Brain microvascular endothelial cell (primary cell): ENCODE measurements around the gene SPON2.

Experiments used
- DNase-seq: peaks from one replicate; pipeline ENCODE4 v3.0.0-alpha.2; 2020
- H3K27ac ChIP-seq: fragments of 250-450 bp; sonication (Bioruptor Pico); 2 replicates; pipeline ENCODE4 v1.5.1; 2020; ENCODE audit warnings: mild to moderate bottlenecking, moderate library complexity
- H3K27me3 ChIP-seq: fragments of 250-450 bp; sonication (Bioruptor Pico); replicated peaks from 2 replicates; pipeline ENCODE4 v1.5.1; 2020; ENCODE audit warnings: mild to moderate bottlenecking
- H3K36me3 ChIP-seq: fragments of 250-450 bp; sonication (Bioruptor Pico); replicated peaks from 2 replicates; pipeline ENCODE4 v1.5.1; 2020; ENCODE audit warnings: mild to moderate bottlenecking
- H3K4me3 ChIP-seq: 2 replicates; pipeline ENCODE4 v1.5.1; 2011; ENCODE audit warnings: low read depth, mild to moderate bottlenecking, control low read depth, low read length, moderate library complexity
- in situ Hi-C: cut with HindIII; loops from 2 replicates; pipeline ENCODE4 v1.10.0; 2017; ENCODE audit warnings: low sequenced_read_pairs, low pct_ligation_motif_present
- TF ChIP-seq, protein P1 (sequence below): IDR thresholded peaks from 2 replicates; pipeline ENCODE4 v1.5.1; 2011; ENCODE audit warnings: low read depth, mild to moderate bottlenecking, moderate library complexity, low read length, control low read depth, inconsistent platforms; ENCODE audit errors: missing control alignments

The SPON2 gene

GRCh38 chr4:1198098-1198844 is 25.9 kb upstream of the SPON2 start:
- in situ Hi-C loops = no loop called here
- Histone ChIP-seq H3K27me3 (no peaks in the 10 kb centered on the region), H3K4me3 (no peak overlapping the region), H3K27ac (no peak overlapping the region), H3K36me3 (no peaks in the 10 kb centered on the region)
- DNase-seq = no peak
- TF ChIP-seq, protein P1, sequence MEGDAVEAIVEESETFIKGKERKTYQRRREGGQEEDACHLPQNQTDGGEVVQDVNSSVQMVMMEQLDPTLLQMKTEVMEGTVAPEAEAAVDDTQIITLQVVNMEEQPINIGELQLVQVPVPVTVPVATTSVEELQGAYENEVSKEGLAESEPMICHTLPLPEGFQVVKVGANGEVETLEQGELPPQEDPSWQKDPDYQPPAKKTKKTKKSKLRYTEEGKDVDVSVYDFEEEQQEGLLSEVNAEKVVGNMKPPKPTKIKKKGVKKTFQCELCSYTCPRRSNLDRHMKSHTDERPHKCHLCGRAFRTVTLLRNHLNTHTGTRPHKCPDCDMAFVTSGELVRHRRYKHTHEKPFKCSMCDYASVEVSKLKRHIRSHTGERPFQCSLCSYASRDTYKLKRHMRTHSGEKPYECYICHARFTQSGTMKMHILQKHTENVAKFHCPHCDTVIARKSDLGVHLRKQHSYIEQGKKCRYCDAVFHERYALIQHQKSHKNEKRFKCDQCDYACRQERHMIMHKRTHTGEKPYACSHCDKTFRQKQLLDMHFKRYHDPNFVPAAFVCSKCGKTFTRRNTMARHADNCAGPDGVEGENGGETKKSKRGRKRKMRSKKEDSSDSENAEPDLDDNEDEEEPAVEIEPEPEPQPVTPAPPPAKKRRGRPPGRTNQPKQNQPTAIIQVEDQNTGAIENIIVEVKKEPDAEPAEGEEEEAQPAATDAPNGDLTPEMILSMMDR = no peak

GRCh38 chr4:1196421-1197183 is 24.2 kb upstream of the SPON2 start:
- in situ Hi-C loops = no loop called here
- Histone ChIP-seq H3K27me3 (no peaks in the 10 kb centered on the region), H3K4me3 (no peak overlapping the region), H3K36me3 (no peaks in the 10 kb centered on the region), H3K27ac (no peak overlapping the region)
- no peak for DNase-seq
- TF ChIP-seq, protein P1 = no peak

DNA sequence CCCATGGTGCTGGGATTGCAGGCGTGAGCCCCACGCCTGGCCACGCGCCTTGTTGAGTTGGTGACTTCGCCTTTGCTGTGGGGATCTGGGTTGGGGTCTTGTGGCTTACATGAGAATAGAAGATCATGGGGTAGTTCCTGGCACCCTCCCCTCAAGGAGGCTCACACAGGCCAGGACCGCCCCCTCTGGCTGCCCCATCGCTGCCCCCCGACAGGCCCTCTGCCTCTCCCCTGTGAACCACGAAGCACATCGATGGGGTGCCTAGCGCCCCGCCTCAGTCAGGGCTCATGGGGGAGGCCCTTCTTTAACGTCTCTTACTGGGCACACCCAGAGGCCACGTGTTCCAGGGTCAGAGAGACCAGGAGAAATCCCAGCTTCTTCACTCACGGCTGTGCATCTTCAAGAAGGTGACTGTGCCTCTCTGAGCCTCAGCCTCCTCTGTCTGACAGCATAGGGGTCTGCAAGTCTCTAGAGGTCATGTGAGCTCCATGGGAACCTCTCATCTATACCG is 23.6 kb upstream of the SPON2 start:
- Histone ChIP-seq H3K27ac (no peak overlapping the region), H3K4me3 (no peak overlapping the region), H3K27me3 (no peaks in the 10 kb centered on the region), H3K36me3 (no peaks in the 10 kb centered on the region)
- in situ Hi-C loops = no loop called here
- TF ChIP-seq, protein P1 = no peak
- DNase-seq = no peak

- Histone ChIP-seq H3K36me3 (no peaks in the 10 kb centered on the region), H3K4me3 (no peak overlapping the region), H3K27me3 (no peaks in the 10 kb centered on the region), H3K27ac (no peak overlapping the region)
- TF ChIP-seq, protein P1 = no peak
- DNase-seq = no peak
- in situ Hi-C loops = no loop called here
Observed at GRCh38 chr4:1195109-1195671, 22.8 kb upstream of the SPON2 start.

DNA sequence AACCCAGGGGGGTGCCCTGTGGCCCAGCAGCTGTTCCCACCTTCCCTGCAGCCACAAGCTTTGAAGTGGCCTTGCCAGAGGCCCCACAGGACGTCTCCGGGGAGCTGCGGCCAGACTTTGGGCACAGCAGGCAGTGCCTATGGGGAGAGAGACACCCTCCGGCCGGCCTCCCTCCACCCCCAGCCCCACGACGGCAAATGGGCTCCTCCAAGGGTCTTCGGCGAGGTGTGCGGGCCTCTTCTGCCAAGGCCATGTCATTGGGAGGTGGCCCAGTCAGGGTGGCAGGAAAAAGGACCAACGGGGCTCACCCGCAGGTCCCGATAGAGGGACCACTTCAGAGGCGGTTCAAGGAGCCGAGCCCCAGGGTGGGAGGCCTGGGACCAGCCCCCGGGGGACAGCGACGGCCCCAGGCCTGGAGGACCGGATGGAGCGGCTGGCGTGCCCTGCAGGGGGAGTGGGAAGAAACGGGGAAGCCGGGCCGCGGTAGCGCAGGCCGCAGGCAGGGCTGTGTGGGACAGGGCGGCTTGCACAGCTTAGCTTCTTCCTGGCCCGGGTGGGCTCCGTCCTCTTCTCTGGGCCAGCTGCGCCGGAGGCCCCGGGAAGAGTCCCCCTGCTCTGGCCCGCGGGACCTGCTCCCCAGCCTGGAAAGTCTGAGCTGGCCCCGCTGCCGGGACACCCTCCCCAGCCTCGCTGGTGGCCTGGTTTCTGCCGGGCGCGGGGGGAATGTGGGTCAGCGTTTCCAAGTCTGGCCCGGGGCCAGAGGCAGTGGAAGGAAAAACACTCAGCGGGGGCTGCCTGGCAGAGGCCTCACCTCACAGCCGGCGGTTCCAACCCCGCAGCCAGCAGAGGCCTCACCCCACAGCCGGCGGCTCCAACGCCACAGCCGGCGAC is 21.9 kb upstream of the SPON2 start:
- no peak overlapping the region for H3K4me3 ChIP-seq
- in situ Hi-C loops = loop anchor here (5.0 kb wide), 1 partner anchor 38 kb away; no protein-coding TSS in a partner anchor
- no peaks in the 10 kb centered on the region for H3K36me3 ChIP-seq
- TF ChIP-seq, protein P1 = peak; percentile 16
- peak overlapping the region; percentile 20 for H3K27ac ChIP-seq
- DNase-seq = no peak
- no peaks in the 10 kb centered on the region for H3K27me3 ChIP-seq
